GM23338 (cell line): Measurements from ENCODE around the gene TRAPPC4.

Experiments used
- EZH2 ChIP-seq: fragments of 200-600 bp; sonication (generic); IDR thresholded peaks from one replicate; pipeline ENCODE4 v1.8.0; 2017; ENCODE audit warnings: antibody characterized with exemption, mild to moderate bottlenecking, low read depth; ENCODE audit not compliant: unreplicated experiment
- EZH2phosphoT487 ChIP-seq: fragments of 200-600 bp; sonication (generic); IDR thresholded peaks from one replicate; pipeline ENCODE4 v1.8.1; 2018; ENCODE audit warnings: antibody characterized with exemption; ENCODE audit not compliant: unreplicated experiment
- NANOG ChIP-seq: IDR thresholded peaks from 2 replicates; pipeline ENCODE4 v1.6.1; 2016; ENCODE audit warnings: antibody characterized with exemption, borderline replicate concordance
- POLR2AphosphoS5 ChIP-seq: IDR thresholded peaks from 2 replicates; pipeline ENCODE4 v1.6.1; 2016; ENCODE audit warnings: antibody characterized with exemption, low read depth
- STAT1 ChIP-seq: IDR thresholded peaks from one replicate; pipeline ENCODE4 v1.6.1; 2016; ENCODE audit warnings: antibody characterized with exemption; ENCODE audit not compliant: unreplicated experiment
- ZNF331 ChIP-seq: fragments of 250-450 bp; sonication (Bioruptor Pico); IDR thresholded peaks from 2 replicates; pipeline ENCODE4 v1.5.0; 2020; ENCODE audit warnings: low read depth, mild to moderate bottlenecking, moderate library complexity
- TF ChIP-seq, protein P1 (sequence below), 2 experiments: fragments of 200-600 bp in 1 of 2; sonication (generic) in 1 of 2; conservative IDR thresholded peaks; 2 replicates each; pipeline versions ENCODE4 v1.5.1 to v1.6.1; 2016 to 2017; ENCODE audit warnings: antibody characterized with exemption in 2 of 2, low read depth in 2 of 2, mild to moderate bottlenecking in 2 of 2, moderate library complexity in 1 of 2
- TF ChIP-seq, protein P2 (sequence below): IDR thresholded peaks from one replicate; pipeline ENCODE4 v1.6.1; 2018; ENCODE audit warnings: antibody characterized with exemption; ENCODE audit not compliant: unreplicated experiment

DNA sequence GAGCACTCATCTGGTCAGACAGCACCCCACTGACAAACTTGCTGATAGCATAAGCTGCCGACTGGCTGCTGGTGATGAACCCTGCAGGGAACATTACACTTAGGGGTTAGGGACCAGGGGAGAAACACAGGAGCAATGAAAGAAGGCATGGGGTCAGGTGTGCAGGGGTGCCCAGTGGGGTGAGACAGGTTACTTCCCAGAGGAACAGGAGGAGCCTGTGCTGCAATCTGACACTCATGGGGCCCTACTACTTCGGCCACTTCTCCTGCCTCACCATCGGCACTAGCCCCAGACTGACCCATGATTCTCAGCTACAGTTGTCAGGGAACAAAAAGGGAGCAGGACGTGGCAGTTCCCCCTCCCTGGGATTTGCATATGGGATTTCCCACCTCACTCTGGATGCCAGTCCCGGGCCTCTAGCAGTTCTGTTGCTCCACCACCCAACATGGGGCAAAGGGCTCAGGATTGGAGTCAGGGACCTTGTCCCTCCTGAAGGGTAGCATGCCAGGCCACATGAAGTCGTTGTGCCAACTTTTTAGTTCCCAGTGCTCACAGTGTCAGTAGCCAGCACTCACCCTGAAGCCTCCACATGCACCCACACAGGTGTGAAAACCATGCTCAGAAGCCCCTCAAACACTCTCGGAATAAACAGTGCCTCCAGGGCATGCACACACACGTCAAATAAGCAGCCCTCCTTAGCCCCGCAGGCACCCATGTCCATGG lies 9.9 kb downstream of the TRAPPC4 start:
- TF ChIP-seq NANOG (no peak), EZH2phosphoT487 (no peak), POLR2AphosphoS5 (no peak), EZH2 (no peak), STAT1 (no peak), ZNF331 (CRISPR knock-in tag) (no peak)
- TF ChIP-seq, protein P1, sequence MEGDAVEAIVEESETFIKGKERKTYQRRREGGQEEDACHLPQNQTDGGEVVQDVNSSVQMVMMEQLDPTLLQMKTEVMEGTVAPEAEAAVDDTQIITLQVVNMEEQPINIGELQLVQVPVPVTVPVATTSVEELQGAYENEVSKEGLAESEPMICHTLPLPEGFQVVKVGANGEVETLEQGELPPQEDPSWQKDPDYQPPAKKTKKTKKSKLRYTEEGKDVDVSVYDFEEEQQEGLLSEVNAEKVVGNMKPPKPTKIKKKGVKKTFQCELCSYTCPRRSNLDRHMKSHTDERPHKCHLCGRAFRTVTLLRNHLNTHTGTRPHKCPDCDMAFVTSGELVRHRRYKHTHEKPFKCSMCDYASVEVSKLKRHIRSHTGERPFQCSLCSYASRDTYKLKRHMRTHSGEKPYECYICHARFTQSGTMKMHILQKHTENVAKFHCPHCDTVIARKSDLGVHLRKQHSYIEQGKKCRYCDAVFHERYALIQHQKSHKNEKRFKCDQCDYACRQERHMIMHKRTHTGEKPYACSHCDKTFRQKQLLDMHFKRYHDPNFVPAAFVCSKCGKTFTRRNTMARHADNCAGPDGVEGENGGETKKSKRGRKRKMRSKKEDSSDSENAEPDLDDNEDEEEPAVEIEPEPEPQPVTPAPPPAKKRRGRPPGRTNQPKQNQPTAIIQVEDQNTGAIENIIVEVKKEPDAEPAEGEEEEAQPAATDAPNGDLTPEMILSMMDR (conservative IDR thresholded peaks at IDR 0.05; ENCODE audit: low read depth in 2 of 2): no peak
- TF ChIP-seq, protein P2, sequence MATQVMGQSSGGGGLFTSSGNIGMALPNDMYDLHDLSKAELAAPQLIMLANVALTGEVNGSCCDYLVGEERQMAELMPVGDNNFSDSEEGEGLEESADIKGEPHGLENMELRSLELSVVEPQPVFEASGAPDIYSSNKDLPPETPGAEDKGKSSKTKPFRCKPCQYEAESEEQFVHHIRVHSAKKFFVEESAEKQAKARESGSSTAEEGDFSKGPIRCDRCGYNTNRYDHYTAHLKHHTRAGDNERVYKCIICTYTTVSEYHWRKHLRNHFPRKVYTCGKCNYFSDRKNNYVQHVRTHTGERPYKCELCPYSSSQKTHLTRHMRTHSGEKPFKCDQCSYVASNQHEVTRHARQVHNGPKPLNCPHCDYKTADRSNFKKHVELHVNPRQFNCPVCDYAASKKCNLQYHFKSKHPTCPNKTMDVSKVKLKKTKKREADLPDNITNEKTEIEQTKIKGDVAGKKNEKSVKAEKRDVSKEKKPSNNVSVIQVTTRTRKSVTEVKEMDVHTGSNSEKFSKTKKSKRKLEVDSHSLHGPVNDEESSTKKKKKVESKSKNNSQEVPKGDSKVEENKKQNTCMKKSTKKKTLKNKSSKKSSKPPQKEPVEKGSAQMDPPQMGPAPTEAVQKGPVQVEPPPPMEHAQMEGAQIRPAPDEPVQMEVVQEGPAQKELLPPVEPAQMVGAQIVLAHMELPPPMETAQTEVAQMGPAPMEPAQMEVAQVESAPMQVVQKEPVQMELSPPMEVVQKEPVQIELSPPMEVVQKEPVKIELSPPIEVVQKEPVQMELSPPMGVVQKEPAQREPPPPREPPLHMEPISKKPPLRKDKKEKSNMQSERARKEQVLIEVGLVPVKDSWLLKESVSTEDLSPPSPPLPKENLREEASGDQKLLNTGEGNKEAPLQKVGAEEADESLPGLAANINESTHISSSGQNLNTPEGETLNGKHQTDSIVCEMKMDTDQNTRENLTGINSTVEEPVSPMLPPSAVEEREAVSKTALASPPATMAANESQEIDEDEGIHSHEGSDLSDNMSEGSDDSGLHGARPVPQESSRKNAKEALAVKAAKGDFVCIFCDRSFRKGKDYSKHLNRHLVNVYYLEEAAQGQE: no peak
